Amygdala (tissue), 56 donors: ENCODE results near the gene ECI1.
A peak's percentile ranks its signal among the peaks of the same experiment; 100 is the strongest.

ENCODE experiments used
- DNase-seq, 56 donors: peaks; one replicate each; lab custom pipeline; 2025; lab: John Stamatoyannopoulos, UW

The ECI1 gene, protein sequence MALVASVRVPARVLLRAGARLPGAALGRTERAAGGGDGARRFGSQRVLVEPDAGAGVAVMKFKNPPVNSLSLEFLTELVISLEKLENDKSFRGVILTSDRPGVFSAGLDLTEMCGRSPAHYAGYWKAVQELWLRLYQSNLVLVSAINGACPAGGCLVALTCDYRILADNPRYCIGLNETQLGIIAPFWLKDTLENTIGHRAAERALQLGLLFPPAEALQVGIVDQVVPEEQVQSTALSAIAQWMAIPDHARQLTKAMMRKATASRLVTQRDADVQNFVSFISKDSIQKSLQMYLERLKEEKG

DNA sequence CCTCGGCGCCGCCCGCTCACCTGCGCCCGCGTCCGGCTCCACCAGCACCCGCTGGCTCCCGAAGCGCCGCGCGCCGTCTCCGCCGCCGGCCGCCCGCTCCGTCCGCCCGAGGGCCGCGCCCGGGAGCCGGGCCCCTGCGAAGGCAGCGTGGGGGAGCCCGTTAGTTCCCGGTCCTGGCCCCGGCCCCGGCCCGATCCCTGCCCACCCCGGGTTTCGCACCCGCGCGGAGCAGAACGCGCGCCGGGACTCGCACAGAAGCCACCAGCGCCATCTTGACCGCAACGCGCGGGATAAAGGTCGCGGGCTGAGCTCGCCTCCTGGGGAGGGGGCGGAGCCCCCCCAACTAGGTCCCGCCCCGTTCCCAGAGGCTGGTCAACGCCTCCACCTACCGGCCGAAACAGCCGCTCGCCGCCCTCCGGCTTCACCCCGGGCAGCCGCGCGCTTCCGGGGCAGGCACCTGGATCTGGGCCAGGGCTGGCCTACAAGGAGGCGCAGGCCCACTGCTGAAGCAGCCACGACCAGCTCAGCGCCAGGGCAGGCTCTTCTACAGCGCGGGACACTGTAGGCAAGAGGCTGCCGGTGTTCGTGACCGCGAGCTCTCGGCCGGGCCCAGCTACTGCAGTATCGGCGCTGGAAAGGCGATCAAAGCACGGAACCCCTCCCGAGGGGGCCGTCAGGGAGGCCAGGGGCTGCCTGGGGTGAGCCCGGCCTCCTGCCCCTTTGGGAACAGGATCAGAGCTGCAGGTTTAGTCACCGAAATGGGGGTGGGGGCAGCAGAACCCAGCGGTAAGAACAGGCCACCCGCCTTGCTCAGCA lies at the start of gene ECI1:
Gene ECI1 (minus strand): TSS at position 292 of the 816 bp plus-strand sequence. CDS start 21 bp downstream, at position 271.
- DNase-seq = peak; percentile 44 to 95 (median 87)

DNA sequence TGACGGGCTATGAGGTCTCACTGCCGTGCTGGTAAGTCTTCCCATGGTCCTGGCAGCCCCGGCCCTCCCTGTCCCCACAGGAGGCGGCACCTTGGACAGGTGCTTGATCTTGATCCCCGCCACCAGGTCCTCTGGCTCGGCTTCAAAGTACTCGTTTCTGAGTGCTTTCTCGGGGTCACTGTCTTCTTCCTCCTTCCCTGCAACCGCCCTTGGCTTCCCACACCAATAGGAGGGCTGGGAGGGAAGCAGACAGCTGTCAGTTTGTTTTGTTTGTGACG lies 48.5 kb upstream of the ECI1 start:
- DNase-seq = no peak

DNA sequence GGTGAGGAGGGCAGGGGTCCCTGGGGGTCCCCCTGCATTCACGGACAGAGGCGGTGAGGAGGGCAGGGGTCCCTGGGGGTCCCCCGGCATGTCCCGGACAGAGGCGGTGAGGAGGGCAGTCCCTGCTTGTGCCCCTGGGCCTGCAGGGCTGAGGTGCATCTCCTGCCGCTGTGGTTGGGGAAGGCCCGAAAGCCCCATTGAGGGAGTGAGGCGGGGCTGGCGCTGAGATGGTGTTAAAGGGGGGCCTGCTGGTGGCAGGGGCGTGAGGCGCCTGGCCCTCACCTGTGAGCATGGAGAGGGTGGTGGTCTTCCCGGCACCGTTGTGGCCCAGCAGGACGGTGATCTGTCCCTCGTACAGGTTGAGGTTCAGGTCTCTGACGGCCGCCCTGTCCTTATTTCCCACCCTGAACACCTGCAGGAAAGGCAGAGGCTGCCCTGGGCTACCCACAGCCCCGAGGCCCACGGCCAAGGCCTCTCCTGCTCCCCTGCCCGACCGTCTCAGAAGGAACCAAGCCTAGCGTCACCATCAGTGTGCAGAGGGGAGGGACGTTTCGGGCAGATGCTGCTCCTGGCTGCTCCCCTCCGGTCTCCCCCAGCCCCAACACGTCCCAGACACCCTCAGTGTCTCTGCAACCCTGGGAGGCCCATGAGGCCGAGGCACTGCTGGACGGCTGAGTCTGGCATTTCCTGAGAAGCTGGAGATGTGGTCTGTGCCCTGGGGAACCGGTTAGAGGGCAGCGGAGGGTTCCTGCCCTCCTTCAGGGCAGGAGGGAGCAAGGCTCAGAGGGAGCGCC lies 47.9 kb upstream of the ECI1 start:
- DNase-seq = no peak

DNA sequence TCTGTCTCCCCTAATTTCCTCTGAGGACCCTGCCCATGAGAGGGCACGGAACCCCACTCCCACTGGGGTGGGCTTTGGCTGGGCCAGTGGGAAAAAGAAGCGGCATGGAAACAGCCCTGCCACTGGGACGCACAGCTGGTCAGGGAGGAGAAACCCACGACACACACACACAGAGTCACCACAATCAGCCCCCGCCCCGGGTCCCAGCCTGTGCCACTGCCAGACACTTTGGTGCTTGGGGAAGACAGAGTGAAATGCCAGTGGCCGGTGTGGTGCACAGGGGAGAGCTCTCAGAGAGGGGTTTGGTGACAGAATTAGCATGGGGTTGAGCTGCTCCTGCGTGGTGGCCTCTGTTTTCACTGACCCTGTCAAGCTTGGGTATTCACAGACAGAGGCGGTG lies 47.2 kb upstream of the ECI1 start:
- no peak for DNase-seq

DNA sequence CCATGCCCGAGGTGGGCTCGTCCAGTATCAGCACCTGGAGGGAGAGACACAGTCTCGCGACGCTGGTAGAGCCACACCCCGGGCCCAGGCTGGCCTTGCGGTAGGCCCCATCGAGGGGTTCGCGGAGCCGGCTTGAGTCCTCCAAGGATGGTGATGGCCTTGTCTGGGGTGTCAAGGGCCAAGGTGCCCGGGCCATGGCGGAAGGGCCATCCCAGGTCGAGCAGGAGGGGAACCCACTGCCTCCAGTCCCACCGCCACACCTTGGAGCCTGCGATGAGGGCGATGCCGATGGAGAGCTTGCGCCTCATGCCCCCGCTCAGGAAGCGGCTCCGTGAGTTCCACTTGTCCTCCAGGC lies 46.1 kb upstream of the ECI1 start:
- no peak for DNase-seq

DNA sequence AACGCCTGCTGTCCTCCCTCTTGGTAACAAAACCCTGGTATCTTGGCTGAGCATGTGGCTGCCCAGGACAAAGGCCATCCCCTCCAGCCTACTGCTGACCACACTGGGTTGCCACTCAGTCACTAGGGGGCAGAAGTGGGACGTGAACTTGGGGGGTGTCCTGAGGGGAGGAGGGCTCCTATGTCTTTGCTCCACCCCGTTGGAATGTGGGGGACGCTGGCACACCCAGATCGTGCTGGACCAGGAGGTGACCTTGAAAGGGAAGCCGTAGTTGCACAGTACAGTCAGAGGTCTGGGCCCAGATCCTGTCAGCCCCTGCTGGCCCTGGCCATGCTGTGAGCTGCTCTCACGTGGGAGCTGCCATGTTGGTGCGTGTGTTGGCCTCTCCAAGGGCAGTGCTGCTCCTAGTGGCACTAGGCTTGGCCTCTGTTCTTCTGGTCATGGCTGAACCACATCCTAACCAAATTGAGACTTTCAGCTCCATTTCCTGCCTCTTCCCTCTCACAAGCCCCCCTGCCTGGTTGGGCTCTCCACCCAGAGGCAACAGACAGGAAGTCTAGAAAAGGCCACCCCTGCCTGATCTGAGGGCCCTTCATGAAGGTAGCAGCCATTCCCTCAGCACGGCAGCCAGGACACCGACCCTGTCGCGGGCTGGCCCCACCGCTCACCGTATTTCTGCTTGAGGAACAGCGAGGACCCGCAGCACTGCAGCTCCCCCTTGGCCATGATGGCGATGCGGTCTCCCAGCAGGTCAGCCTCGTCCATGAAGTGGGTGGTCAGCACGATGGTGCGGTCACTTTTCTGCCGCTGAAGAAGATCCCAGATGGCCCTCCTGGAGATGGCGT lies 45.5 kb upstream of the ECI1 start:
- peak in 1 of 56 donors; percentile 14 for DNase-seq

DNA sequence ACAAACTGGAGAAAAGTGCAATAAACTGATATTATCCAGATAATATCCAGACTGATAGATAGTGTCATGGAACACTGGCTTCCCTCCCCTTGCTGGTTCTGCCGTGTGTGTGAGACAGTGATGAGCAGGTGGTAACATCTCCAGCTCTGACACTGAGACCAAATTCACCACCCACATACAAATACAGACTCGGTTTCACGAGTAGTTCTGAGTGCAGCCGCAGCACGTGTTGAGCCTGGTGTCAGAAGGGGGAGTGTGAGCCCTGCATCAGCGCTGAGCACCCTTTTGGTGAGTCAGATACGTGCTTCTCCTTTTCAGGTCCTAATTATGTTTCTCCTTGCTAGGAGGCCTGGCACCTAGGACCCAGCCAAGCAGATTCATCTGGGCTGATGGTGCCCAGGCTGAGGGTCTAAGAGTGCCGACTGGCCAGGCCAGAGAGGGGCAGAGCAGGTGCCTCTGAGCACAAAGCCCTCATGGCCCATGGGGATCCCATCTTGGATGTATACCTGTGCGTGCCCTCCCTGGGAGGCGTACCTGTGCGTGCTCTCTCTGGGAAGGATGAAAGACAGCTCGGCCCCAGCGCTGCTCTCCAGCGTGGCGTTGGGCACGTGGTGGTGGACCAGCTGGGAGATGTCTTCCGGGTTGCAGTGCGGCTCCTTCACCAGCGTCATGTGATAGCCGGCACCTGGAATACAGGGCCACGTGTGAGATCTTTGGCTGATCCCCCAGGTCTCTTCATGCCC lies 43.8 kb upstream of the ECI1 start:
- peak in 18 of 56 donors; percentile 2 to 67 (median 26) for DNase-seq

DNA sequence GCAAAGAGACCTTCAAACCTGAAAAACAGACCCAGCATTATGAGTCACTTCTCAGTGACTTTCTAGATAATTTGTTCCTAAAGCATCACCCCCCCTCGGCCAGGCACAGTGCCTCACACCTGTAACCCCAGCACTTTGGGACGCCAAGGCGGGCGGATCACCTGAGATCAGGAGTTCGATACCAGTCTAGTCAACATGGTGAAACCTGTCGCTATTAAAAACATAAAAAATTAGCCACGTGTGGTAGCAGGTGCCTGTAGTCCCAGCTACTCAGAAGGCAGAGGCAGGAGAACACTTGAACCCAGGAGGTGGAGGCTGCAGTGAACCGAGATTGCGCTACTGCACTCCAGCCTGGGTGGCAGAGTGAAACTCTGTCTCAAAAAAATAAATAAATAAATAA lies 40.8 kb upstream of the ECI1 start:
- no peak for DNase-seq

DNA sequence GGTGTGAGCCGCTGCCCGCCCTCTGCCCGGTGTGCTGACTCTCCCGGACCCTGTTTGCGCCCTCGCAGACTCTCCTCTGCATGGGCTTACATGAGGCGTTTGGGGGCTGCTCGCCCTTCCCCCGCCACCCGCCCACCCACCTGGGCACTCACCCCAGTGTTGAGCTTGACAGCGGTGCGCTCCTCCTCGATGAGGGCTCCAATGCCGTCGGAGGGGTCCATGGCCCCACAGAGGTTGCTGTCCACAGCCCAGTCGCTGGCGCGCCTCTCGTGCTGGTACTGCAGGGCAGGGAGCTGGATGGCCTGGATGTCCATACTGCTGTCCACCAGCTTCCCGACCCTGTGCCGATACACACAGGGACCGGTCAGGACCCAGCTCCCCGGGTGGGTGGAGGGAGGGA lies 37.9 kb upstream of the ECI1 start:
- DNase-seq = no peak

DNA sequence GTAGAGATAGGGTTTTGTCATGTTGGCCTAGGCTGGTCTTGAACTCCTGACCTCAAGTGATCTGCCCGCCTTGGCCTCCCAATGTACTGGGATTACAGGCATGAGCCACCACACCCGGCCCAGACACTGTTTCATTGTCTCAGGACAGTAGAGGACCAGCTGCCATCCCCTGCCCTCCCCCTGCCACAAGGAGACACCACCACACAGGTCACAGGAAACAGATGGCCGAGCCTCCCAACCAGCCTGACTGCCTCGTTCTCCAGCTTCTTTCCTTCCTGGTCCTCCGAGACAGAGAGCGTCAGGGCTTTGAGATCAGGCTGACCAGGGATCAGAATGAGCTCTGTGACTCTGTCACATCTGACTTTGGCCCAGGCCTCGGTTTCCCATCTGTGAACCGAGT lies 37.3 kb upstream of the ECI1 start:
- DNase-seq = no peak

DNA sequence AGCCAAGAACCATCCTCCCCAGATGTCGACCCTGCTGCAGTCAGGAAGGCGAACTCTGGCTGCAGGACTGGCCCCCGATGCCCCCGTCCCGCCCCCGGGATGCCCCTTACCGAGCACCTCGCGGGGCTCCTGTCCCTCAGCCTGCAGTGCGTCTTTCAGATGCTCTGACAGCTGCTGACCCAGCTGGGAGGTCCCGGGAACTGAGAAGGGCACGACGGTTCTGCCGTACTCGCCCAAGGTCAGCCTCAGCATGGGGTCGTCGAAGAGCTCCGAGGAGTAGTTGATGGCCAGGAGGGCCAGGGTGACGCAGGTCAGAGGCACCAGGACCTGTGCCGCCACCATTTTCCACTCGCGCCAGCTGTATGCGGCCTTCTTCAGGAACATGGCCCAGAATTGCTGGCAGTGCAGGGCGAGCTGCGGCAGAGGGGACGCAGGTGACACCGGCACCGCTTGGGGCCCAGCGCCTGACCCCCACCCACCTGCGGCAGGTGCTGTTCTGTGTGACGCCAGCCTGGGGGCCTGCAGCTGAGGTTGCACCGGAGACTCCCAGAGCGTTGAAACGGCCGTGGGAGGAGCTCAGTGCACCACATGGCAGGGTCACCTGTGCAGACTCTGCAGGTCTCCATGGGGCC lies 36.6 kb upstream of the ECI1 start:
- DNase-seq = no peak

DNA sequence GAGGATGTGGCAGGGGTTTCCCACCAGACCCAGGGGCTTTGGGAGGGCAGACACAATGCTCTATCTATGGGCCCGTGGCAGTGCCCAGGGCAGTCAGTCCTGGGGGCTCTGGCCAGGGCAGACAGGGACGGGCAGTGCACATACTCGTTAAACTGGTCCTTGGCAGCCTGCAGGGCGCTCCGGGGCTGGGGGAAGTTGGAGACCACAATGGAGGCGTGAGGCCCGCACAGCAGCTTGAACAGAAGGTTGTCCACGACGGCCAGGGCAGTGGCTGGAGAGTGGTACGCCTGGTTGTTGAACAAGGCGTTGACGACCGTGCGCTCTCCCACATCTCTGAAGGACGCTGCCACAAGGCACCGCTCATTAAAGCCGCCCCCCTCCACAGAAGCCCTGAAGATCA lies 35.2 kb upstream of the ECI1 start:
- DNase-seq = no peak

DNA sequence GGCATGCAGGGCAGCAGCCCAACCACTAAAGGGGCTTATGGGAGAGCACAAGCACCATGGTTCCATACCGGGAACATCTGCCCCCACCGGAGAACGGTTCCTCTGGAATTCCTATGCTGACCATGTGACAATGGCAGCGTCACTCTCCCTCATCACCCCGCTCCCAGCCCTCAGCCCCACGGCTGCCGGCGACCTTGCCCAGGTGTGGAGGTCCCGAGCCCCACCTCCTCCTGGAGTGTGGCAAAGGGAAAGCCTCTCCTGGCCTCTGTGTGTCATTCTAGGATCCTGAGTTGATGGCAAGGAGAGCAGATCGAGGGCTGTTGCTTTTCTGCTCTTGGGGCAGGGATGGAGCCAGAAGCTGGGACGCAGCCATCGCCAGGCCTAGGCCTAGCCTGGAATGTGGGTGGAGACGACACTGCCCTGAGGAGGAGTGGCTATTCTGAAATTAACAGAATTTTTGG lies 34.4 kb upstream of the ECI1 start:
- no peak for DNase-seq

DNA sequence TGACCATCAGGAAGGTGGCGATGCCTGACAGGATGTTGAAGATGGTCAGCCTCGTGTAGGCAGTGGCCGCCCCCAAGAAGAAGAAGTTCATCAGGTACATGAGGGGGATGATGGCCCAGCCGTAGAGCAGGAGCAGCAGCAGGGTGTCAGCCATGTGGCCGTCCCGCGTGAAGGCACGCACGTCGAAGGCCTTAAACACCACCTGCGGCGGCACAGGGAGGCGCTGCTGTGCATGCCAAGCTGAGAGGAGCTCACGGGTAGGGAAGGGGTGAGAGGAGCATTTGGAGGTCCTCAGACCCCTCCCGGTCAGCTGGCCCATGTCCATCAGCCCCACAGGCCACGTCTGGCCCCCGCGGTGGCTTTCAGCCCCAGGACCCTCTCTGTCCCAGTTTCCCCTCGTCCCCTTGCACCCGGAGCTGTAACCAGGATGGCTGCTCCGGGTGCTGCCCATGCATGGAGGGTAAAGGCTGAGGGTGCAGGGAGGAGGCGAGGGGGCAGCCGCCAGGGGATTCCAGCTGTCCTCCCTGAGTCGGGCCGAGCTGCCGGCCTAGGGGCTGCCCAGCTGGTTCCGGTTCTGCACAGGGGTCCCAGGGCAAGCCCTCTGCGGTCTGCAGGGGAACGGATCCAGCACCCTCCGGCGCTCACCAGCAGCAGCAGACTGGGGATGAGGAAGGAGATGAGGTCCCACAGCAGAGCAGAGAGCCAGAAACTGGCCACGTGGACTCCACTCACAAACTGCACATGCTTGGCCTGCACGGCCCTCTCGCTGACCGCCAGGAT lies 33.6 kb upstream of the ECI1 start:
- DNase-seq = no peak

DNA sequence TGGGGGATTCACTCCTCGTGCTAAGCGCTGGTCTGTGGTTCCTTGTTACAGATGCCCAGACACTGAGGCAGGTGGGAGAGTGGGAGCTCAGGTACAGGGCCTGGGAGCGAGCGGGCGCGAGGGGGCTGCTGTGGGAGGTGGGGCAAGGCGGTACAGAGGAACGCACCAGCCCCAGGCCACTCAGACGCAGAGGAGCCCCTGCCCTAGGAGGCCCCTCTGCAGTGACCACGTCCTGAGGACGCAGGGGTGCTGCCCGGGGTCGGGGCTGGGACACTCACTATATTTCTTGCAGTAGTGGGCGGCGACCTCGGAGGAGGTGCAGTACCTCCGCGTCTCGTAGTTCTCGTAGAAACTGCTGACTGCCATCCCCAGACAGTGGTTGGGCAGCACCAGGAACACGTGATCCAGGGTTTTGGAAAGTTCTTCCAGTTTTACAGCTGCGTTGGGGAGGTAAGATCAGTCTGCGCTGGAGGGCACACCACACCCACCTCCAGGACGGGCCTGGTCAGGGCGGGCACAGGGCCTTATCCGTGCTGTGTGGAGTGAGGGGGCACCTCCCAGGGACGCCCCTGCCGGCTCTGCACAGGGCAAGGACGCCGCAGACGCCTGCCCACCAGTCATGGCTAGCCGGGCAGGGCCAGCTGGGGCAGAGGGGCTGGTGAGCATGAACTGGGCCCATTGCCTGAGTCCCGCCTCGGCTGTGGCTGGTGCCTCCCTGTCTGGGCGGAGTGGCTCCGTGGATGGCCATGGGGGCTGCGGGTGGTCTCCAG lies 32.8 kb upstream of the ECI1 start:
- no peak for DNase-seq

DNA sequence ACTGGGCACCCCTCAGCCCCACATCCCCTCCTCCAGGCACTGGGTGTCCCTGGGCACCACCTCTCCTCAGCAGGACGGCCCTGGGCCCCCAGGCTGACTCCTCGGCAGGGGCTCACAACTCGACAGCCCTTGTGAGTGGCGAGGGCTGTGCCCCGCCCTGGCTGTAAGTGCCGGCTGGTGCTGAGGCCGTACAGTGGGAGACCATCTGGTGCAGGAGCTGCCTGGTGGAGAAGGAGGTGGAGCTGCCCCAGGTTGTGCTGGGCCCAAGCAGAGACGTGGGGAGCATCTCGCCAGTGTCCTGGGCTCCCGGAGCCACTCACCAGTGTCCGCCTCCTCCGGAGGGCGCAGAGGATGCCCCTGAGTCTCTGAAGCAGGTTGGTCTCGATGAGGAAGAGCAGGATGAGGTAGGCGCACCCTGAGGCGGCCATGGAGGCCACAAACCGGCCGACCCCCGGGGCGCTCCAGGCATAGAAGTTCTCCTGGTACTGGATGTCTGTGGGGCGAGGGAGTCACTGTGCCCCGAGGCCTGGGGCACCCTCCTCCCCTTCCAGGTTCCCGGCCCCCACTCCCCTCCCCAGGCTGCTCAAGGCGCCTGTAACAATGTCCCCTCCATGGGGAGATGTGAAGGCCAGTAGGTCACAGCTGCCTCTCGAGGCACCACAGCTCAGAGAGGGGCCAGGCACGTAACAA lies 31.6 kb upstream of the ECI1 start:
- DNase-seq = no peak

DNA sequence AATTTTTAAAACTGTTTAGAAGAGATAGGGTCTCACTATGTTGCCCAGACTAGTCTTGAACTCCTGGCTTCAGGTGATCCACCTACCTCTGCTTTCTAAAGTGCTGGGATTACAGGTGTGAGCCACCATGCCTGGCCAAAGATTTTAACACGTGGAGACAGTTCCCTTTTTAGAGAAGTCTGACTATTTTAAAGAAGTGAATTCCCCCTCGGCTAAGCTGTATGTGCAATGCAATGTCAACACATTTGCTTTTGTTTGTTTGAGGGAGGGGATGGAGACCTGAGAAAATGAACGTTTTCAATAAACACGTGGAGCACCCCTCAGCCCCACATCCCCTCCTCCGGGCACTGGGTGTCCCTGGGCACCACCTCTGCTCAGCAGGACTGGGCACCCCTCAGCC lies 30.9 kb upstream of the ECI1 start:
- no peak for DNase-seq
